Uterus (tissue), 4 donors: ENCODE data around the gene GATD1. TPM values are rescaled to one million over a fixed set of nuclear protein-coding genes. Genes with fewer than 3 reads are reported as not detected.

Experiments used
- DNase-seq, 2 donors: peaks; one replicate each; pipeline ENCODE4 v3.0.0-alpha.2; 2019 to 2020
- H3K27ac ChIP-seq, 2 donors: fragments of 200-600 bp; sonication (generic); 1 replicate in 1 of 2; 2 replicates in 1 of 2; pipeline ENCODE4 v1.5.1; 2016 to 2018
- H3K27me3 ChIP-seq, 2 donors: fragments of 200-600 bp; sonication (generic); one replicate each; pipeline ENCODE4 v1.5.1; 2018 to 2019; ENCODE audit warnings: control low read depth in 1 of 2
- H3K36me3 ChIP-seq, 2 donors: fragments of 200-600 bp; sonication (generic); one replicate each; pipeline ENCODE4 v1.5.1; 2019; ENCODE audit warnings: control low read depth in 1 of 2
- H3K4me1 ChIP-seq, 2 donors: fragments of 200-600 bp; sonication (generic); one replicate each; pipeline ENCODE4 v1.5.1; 2018 to 2019; ENCODE audit warnings: control low read depth in 1 of 2
- H3K4me3 ChIP-seq, 2 donors: fragments of 200-600 bp; sonication (generic); 1 replicate in 1 of 2; 2 replicates in 1 of 2; pipeline ENCODE4 v1.5.1; 2018 to 2019; ENCODE audit warnings: mild to moderate bottlenecking in 1 of 2
- H3K9me3 ChIP-seq, 2 donors: fragments of 200-600 bp; sonication (generic); one replicate each; pipeline ENCODE4 v1.5.1; 2019; ENCODE audit warnings: control low read depth in 1 of 2
- POLR2A ChIP-seq, 2 donors: fragments of 450-650 bp; IDR thresholded peaks; one replicate each; pipeline ENCODE4 v1.6.1; 2016; ENCODE audit warnings: antibody characterized with exemption in 2 of 2, mild to moderate bottlenecking in 1 of 2, moderate library complexity in 1 of 2
- intact Hi-C: fragments of 100-400 bp; cut with DNase I; formaldehyde crosslinking; loops from one replicate; pipeline ENCODE4 v1.15.1; 2023; ENCODE audit warnings: low total_unique reads
- total RNA-seq, 4 donors: library from RNA; depleted of rRNA in 3 of 4; stranded (reverse); fragments of >200 nt in 3 of 4; gene quantifications; one replicate each; pipeline versions ENCODE4 v1.1.0 to v1.2.4, GENCODE V29; 2014 to 2023
- TF ChIP-seq, protein P1 (sequence below), 4 experiments: fragments of 200-600 bp in 2 of 4; fragments of 450-650 bp in 2 of 4; sonication (generic) in 2 of 4; IDR thresholded peaks; one replicate each; pipeline ENCODE4 v1.5.1; 2016 to 2019; ENCODE audit warnings: antibody characterized with exemption in 4 of 4, mild to moderate bottlenecking in 2 of 4, moderate library complexity in 1 of 4
- donor health status: DM: yes; HTN: yes; CAD: no.

Gene GATD1
- total RNA-seq, 4 donors from 2014 or later: 11.8 to 81.1 (median 29.3) TPM

DNA sequence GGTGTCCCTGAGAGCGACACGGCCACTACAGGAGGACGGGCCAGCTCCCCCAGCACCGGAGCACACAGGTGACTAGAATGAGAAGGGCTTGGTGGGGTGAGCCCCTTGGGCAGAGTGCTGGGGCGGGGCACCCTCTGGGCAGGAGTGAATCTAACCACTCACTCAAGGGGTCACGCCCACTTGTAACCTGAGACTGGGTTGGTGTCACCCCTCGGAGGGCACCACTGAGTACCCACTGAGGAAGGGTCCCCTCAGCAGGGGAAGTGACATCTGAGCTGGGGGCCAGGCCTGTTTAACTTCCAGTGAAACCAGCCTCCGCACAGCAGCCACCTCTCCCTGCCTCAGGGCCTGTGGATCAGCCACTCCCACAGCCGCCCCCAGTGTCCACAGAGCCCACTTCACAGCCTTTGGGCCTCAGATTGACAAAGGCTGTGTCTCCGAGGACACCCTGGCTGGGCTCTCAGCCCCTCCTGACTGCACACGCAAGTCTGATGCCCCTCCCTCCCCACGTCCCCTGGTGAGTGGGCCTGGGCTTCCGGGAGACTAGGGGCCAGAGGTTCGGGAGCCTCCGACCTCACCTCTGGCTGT is 5.6 kb downstream of the GATD1 start:
- no peaks in the 10 kb centered on the region for H3K36me3 ChIP-seq
- TF ChIP-seq, protein P1, sequence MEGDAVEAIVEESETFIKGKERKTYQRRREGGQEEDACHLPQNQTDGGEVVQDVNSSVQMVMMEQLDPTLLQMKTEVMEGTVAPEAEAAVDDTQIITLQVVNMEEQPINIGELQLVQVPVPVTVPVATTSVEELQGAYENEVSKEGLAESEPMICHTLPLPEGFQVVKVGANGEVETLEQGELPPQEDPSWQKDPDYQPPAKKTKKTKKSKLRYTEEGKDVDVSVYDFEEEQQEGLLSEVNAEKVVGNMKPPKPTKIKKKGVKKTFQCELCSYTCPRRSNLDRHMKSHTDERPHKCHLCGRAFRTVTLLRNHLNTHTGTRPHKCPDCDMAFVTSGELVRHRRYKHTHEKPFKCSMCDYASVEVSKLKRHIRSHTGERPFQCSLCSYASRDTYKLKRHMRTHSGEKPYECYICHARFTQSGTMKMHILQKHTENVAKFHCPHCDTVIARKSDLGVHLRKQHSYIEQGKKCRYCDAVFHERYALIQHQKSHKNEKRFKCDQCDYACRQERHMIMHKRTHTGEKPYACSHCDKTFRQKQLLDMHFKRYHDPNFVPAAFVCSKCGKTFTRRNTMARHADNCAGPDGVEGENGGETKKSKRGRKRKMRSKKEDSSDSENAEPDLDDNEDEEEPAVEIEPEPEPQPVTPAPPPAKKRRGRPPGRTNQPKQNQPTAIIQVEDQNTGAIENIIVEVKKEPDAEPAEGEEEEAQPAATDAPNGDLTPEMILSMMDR (IDR thresholded peaks at IDR 0.05): no peak
- no peak for TF ChIP-seq POLR2A (IDR thresholded peaks at IDR 0.05)
- no peak overlapping the region for H3K27ac ChIP-seq

DNA sequence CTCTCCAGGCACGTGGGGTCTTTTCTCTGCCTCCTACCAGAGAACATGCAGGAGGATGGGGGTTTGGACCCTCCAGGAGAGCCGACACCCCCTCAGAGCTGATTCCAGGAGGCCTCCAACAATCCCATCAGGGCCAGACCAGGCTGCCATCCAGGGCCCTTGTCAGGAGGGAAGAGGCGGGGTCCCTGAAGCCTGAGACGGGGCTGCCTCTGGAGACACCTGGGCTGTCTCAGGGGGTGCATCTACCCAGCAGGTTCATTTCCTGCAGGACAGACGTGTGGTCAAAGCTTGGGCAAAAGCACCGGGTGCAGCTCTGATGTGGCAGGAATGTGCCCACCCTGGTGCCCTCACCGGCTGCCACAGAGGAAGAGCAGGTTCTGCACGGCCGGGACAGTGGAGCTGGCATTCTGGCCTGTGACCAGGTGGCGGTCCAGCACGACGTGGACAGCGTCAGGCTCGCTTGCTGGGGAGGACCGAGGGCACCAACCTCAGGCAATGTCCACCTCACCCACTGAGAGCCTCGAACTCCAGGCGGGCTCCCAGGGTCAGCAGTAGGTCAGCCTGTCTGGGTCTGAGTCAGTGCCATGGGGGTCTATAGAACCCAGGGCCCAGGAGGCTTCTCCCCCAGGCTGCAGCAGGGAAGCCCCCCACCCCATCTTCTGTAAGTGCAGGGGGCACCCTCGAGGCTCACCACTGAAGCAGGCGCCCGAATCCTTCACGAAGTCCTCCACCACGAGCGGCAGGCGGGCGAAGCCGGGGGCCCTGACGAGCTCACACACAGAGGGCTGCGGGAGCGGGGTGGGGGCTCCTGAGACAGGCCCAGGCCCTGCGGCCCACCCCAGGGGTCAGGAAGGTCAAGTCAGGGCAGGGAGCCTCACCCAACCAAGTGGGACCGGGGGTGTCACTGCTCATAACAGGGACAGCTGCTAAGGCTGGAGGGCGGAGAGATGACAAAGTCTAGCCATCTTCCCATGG is 6.4 kb downstream of the GATD1 start:
- H3K27ac ChIP-seq: no peak overlapping the region
- DNase-seq: no peak
- intact Hi-C loops: no loop called here
- peaks cover 0 to 6% of the 10 kb centered on the region in 2 donors for H3K4me1 ChIP-seq
- no peak overlapping the region for H3K4me3 ChIP-seq
- TF ChIP-seq, protein P1 (IDR thresholded peaks at IDR 0.05): no peak
- TF ChIP-seq POLR2A (IDR thresholded peaks at IDR 0.05): no peak
- no peaks in the 10 kb centered on the region for H3K9me3 ChIP-seq
- H3K27me3 ChIP-seq: no peaks in the 10 kb centered on the region
- no peaks in the 10 kb centered on the region for H3K36me3 ChIP-seq

More for the DNA sequence above, 5.6 kb downstream of the GATD1 start:
- peaks cover 0 to 14% of the 10 kb centered on the region in 2 donors for H3K4me1 ChIP-seq
- H3K9me3 ChIP-seq: no peaks in the 10 kb centered on the region
- no peak overlapping the region for H3K4me3 ChIP-seq
- intact Hi-C loops: no loop called here
- DNase-seq: no peak
- H3K27me3 ChIP-seq: no peaks in the 10 kb centered on the region

DNA sequence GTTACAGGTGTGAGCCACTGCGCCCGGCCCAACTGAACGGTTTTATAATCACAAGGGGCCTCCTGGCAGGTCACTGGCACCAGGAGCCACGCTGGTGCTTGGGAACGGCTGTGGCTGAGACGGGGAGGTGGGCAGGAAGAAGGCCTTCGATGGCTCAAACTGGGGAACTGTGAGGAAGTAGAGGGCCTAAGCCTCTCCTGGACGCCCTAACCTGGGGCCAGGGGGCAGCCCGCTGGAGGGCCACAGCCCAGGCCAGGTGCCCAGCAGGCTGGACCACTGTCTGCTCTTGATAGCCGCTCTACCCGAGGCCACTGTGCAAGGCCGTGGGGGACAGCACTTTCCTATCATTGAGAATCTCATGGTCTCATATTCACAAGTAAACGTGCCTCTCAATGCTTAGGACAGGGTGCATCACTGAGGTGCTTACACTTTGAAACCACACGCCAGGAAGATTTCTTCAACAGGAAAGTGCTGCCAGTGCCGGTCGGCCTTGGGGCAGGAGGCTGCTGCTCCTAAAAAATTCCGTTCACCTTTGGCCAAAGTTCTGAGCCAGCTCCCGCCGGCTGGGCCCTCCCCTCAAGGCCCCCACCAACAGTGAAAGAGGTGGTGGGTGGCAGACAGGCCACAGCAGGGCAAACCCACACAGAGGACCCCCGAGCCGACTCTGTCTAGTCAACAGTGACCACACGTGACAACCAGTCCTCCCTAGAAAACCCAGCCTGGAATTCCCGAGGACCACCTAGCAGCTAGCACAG is 7.2 kb downstream of the GATD1 start:
- Histone ChIP-seq H3K27ac (no peak overlapping the region), H3K36me3 (no peaks in the 10 kb centered on the region), H3K9me3 (no peaks in the 10 kb centered on the region), H3K27me3 (no peaks in the 10 kb centered on the region), H3K4me1 (no peaks in the 10 kb centered on the region), H3K4me3 (no peak overlapping the region)
- no peak for DNase-seq
- intact Hi-C loops: no loop called here
- no peak for TF ChIP-seq POLR2A (IDR thresholded peaks at IDR 0.05)
- TF ChIP-seq, protein P1 (IDR thresholded peaks at IDR 0.05): no peak

DNA sequence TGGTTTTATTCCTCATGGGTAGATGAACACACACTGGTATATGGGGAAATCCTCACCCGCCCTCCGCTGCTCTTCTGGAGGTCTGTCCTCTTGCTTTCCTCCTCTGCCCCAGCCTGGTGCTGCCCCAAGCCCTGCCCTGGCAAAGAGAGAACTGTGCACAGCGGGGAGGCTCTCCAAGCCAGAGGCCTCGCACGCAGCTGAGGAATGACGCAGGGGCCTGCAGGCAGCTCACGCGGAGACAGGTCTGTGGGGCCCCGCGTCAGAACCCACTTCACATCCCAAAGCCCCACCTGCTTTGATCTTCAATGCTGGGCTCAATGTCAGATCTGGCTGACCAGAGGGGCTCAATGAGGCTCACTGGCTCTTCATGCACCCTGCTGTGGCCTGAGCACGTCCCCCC is 10.0 kb downstream of the GATD1 start:
- DNase-seq: no peak
- TF ChIP-seq POLR2A (IDR thresholded peaks at IDR 0.05): no peak
- TF ChIP-seq, protein P1 (IDR thresholded peaks at IDR 0.05): no peak
- no peak overlapping the region for H3K4me3 ChIP-seq
- H3K4me1 ChIP-seq: no peaks in the 10 kb centered on the region
- H3K27me3 ChIP-seq: no peaks in the 10 kb centered on the region
- no peak overlapping the region for H3K27ac ChIP-seq
- H3K9me3 ChIP-seq: no peaks in the 10 kb centered on the region
- intact Hi-C loops: no loop called here
- no peaks in the 10 kb centered on the region for H3K36me3 ChIP-seq
